ENCODE data around the gene UST. TPM values are rescaled to one million over a fixed set of nuclear protein-coding genes. Genes with fewer than 3 reads are reported as not detected.
"Not testable (repeated sequence)": the region's sequence is repeated elsewhere in the genome, so short reads cannot be mapped to it uniquely, and the experiment has no call there.

UST gene
- total RNA-seq, 1 donor from 2014 or later: 17.1 TPM

- Mint-ChIP-seq H3K4me3 (ENCODE audit: unreplicated experiment) (peak overlapping the region; percentile 70), H3K36me3 (ENCODE audit: low read depth) (no peaks in the 10 kb centered on the region), H3K27me3 (ENCODE audit: low read depth) (no peaks in the 10 kb centered on the region), H3K4me1 (ENCODE audit: low read depth) (peaks cover 49% of the 10 kb centered on the region), H3K9me3 (ENCODE audit: low read depth) (peaks cover 9% of the 10 kb centered on the region), H3K27ac (ENCODE audit: unreplicated experiment) (peak overlapping the region; percentile 99)
- DNase-seq (ENCODE audit: low spot score): no peak
- TF ChIP-seq CTCF (IDR thresholded peaks at IDR 0.05): peak; percentile 15
These were observed 14.0 kb downstream of the UST start for GRCh38 chr6:148760568-148761526.

- Mint-ChIP-seq H3K27ac (ENCODE audit: unreplicated experiment) (peak overlapping the region; percentile 99), H3K4me1 (ENCODE audit: low read depth) (peaks cover 56% of the 10 kb centered on the region), H3K4me3 (ENCODE audit: unreplicated experiment) (peak overlapping the region; percentile 70), H3K36me3 (ENCODE audit: low read depth) (no peaks in the 10 kb centered on the region), H3K9me3 (ENCODE audit: low read depth) (peaks cover 9% of the 10 kb centered on the region), H3K27me3 (ENCODE audit: low read depth) (no peaks in the 10 kb centered on the region)
- no peak for TF ChIP-seq CTCF (IDR thresholded peaks at IDR 0.05)
- no peak for DNase-seq (ENCODE audit: low spot score)
These were observed 14.7 kb downstream of the UST start for GRCh38 chr6:148761527-148762011.

GRCh38 chr6:148762231-148762630 is 15.4 kb downstream of the UST start:
- H3K36me3 Mint-ChIP-seq (ENCODE audit: low read depth): no peaks in the 10 kb centered on the region
- no peak for DNase-seq (ENCODE audit: low spot score)
- TF ChIP-seq CTCF (IDR thresholded peaks at IDR 0.05): no peak
- H3K4me1 Mint-ChIP-seq (ENCODE audit: low read depth): peaks cover 53% of the 10 kb centered on the region
- no peaks in the 10 kb centered on the region for H3K27me3 Mint-ChIP-seq (ENCODE audit: low read depth)
- H3K4me3 Mint-ChIP-seq (ENCODE audit: unreplicated experiment): peak overlapping the region; percentile 70
- H3K27ac Mint-ChIP-seq (ENCODE audit: unreplicated experiment): peak overlapping the region; percentile 99
- peaks cover 9% of the 10 kb centered on the region for H3K9me3 Mint-ChIP-seq (ENCODE audit: low read depth)

- H3K4me3 Mint-ChIP-seq (ENCODE audit: unreplicated experiment); DNase-seq (ENCODE audit: low spot score); H3K9me3 Mint-ChIP-seq (ENCODE audit: low read depth); H3K27ac Mint-ChIP-seq (ENCODE audit: unreplicated experiment); H3K27me3 Mint-ChIP-seq (ENCODE audit: low read depth); H3K36me3 Mint-ChIP-seq (ENCODE audit: low read depth): not testable (repeated sequence)
- H3K4me1 Mint-ChIP-seq (ENCODE audit: low read depth): peaks cover 53% of the 10 kb centered on the region
These were observed 17.6 kb downstream of the UST start for GRCh38 chr6:148764259-148765020.

- no peak for DNase-seq (ENCODE audit: low spot score)
- Mint-ChIP-seq H3K4me1 (ENCODE audit: low read depth) (peaks cover 45% of the 10 kb centered on the region), H3K27ac (ENCODE audit: unreplicated experiment) (no peak overlapping the region), H3K36me3 (ENCODE audit: low read depth) (no peaks in the 10 kb centered on the region), H3K27me3 (ENCODE audit: low read depth) (no peaks in the 10 kb centered on the region), H3K9me3 (ENCODE audit: low read depth) (peaks cover 9% of the 10 kb centered on the region), H3K4me3 (ENCODE audit: unreplicated experiment) (no peak overlapping the region)
- TF ChIP-seq CTCF (IDR thresholded peaks at IDR 0.05): no peak
These were observed 19.3 kb downstream of the UST start for GRCh38 chr6:148765898-148766808.
